ENCODE measurements around the gene ZC3H18. TPM values are rescaled to one million over a fixed set of nuclear protein-coding genes. Genes with fewer than 3 reads are reported as not detected.

The ZC3H18 gene
- total RNA-seq, 3 donors from 2014 or later, result 12.5 to 14.9 (median 13.3) TPM

GRCh38 chr16:88537859-88538258, 32.3 kb upstream of the ZC3H18 start:
- peaks cover 5 to 35% of the 10 kb centered on the region in 2 donors for H3K27me3 ChIP-seq
- TF ChIP-seq CTCF (IDR thresholded peaks at IDR 0.05) (no peak), POLR2A (IDR thresholded peaks at IDR 0.05) (no peak)
- intact Hi-C loops (cut with DNase I; ENCODE audit: low total_unique reads), result no loop called here
- H3K4me3 ChIP-seq, result no peak overlapping the region
- no peak overlapping the region for H3K27ac ChIP-seq
- DNase-seq (ENCODE audit: low spot score in 2 of 2), result no peak
- no peaks in the 10 kb centered on the region for H3K36me3 ChIP-seq
- H3K4me1 ChIP-seq, result peaks cover 7 to 8% of the 10 kb centered on the region in 2 donors
- peaks cover 5 to 6% of the 10 kb centered on the region in 2 donors for H3K9me3 ChIP-seq

- intact Hi-C loops (cut with DNase I; ENCODE audit: low total_unique reads), result no loop called here
- no peak for TF ChIP-seq CTCF (IDR thresholded peaks at IDR 0.05)
- no peak for TF ChIP-seq POLR2A (IDR thresholded peaks at IDR 0.05)
- TF ChIP-seq POLR2AphosphoS5 (IDR thresholded peaks at IDR 0.05), result no peak
- peaks cover 9 to 13% of the 10 kb centered on the region in 2 donors for H3K9me3 ChIP-seq
- DNase-seq (ENCODE audit: low spot score in 2 of 2), result no peak
- H3K4me3 ChIP-seq, result no peak overlapping the region
- peaks cover 5 to 35% of the 10 kb centered on the region in 2 donors for H3K27me3 ChIP-seq
- H3K4me1 ChIP-seq, result peaks cover 7 to 8% of the 10 kb centered on the region in 2 donors
- H3K27ac ChIP-seq, result no peak overlapping the region
- no peaks in the 10 kb centered on the region for H3K36me3 ChIP-seq
Measured at GRCh38 chr16:88538366-88539060, 31.7 kb upstream of the ZC3H18 start.

- no peak for TF ChIP-seq CTCF (IDR thresholded peaks at IDR 0.05)
- no peak for TF ChIP-seq POLR2A (IDR thresholded peaks at IDR 0.05)
- TF ChIP-seq POLR2AphosphoS5 (IDR thresholded peaks at IDR 0.05), result no peak
- intact Hi-C loops (cut with DNase I; ENCODE audit: low total_unique reads), result no loop called here
- Histone ChIP-seq H3K4me1 (peaks cover 7 to 8% of the 10 kb centered on the region in 2 donors), H3K36me3 (no peaks in the 10 kb centered on the region), H3K27ac (no peak overlapping the region), H3K9me3 (peaks cover 9 to 18% of the 10 kb centered on the region in 2 donors), H3K27me3 (peaks cover 5 to 35% of the 10 kb centered on the region in 2 donors), H3K4me3 (no peak overlapping the region)
- no peak for DNase-seq (ENCODE audit: low spot score in 2 of 2)
Measured at GRCh38 chr16:88539261-88539651, 30.9 kb upstream of the ZC3H18 start.

- Histone ChIP-seq H3K4me1 (peaks cover 7 to 8% of the 10 kb centered on the region in 2 donors), H3K9me3 (peaks cover 9 to 18% of the 10 kb centered on the region in 2 donors), H3K36me3 (no peaks in the 10 kb centered on the region), H3K4me3 (no peak overlapping the region), H3K27me3 (peaks cover 5 to 35% of the 10 kb centered on the region in 2 donors), H3K27ac (no peak overlapping the region)
- no peak for TF ChIP-seq POLR2A (IDR thresholded peaks at IDR 0.05)
- DNase-seq (ENCODE audit: low spot score in 2 of 2), result no peak
- intact Hi-C loops (cut with DNase I; ENCODE audit: low total_unique reads), result no loop called here
Measured at GRCh38 chr16:88539652-88540345, 30.4 kb upstream of the ZC3H18 start.

GRCh38 chr16:88540346-88540977, 29.7 kb upstream of the ZC3H18 start:
- peaks cover under 1 to 1% of the 10 kb centered on the region in 2 donors for H3K4me1 ChIP-seq
- H3K36me3 ChIP-seq, result no peaks in the 10 kb centered on the region
- peaks cover 9 to 18% of the 10 kb centered on the region in 2 donors for H3K9me3 ChIP-seq
- no peak overlapping the region for H3K4me3 ChIP-seq
- intact Hi-C loops (cut with DNase I; ENCODE audit: low total_unique reads), result no loop called here
- peaks cover 5 to 38% of the 10 kb centered on the region in 2 donors for H3K27me3 ChIP-seq
- no peak for DNase-seq (ENCODE audit: low spot score in 2 of 2)
- TF ChIP-seq POLR2A (IDR thresholded peaks at IDR 0.05) (no peak), POLR2AphosphoS5 (IDR thresholded peaks at IDR 0.05) (no peak), CTCF (IDR thresholded peaks at IDR 0.05) (no peak)
- H3K27ac ChIP-seq, result no peak overlapping the region

Data from breast epithelium (tissue), 4 donors.